22Rv1 (cell line): ENCODE data around the gene SMTNL2.

ENCODE experiments used
- H3K27ac ChIP-seq: fragments of 450-650 bp; 2 replicates; pipeline ENCODE4 v1.5.1; 2017
- ZFX ChIP-seq: fragments of 450-650 bp; IDR thresholded peaks from 2 replicates; pipeline ENCODE4 v1.6.1; 2017; ENCODE audit warnings: antibody characterized with exemption, borderline replicate concordance
- TF ChIP-seq, protein P1 (sequence below): fragments of 450-650 bp; IDR thresholded peaks from 2 replicates; pipeline ENCODE4 v1.5.1; 2017; ENCODE audit warnings: mild to moderate bottlenecking

SMTNL2 gene

DNA sequence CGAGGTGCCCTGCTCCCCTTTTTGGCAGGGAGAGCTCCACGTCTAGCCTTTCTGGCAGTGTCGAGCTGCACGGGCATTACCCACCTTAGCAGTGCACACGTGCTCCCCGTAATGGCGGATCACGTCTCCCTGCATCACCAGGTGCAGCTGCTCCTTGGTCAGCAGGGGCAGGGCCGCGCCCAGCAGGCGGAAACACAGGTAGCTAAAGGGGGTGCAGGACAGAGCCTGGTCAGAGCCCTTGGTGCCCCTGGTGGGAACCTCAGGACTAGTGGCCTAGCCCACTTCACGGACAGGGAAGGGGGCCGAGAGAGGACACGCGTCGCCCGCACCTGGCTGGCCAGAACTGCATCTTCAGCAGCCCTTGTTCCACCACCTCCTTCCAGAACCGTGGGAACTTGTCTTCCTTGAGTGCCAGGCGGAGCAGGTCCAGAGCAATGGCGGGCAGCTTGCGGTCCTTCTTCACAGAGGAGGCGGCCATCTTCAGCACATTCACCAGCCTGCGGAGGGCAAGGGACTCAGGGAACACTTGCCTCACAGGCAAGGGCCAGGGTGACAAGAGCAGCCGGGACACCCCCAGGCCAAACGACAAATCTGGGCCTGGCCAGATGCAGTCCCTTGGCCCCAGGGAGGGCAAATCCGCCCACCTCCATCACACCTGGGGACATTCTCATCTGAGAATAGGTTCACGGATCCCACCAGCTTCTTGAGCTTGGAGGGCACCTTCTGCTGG is 32.4 kb upstream of the SMTNL2 start:
- no peak overlapping the region for H3K27ac ChIP-seq
- no peak for TF ChIP-seq ZFX
- TF ChIP-seq, protein P1, sequence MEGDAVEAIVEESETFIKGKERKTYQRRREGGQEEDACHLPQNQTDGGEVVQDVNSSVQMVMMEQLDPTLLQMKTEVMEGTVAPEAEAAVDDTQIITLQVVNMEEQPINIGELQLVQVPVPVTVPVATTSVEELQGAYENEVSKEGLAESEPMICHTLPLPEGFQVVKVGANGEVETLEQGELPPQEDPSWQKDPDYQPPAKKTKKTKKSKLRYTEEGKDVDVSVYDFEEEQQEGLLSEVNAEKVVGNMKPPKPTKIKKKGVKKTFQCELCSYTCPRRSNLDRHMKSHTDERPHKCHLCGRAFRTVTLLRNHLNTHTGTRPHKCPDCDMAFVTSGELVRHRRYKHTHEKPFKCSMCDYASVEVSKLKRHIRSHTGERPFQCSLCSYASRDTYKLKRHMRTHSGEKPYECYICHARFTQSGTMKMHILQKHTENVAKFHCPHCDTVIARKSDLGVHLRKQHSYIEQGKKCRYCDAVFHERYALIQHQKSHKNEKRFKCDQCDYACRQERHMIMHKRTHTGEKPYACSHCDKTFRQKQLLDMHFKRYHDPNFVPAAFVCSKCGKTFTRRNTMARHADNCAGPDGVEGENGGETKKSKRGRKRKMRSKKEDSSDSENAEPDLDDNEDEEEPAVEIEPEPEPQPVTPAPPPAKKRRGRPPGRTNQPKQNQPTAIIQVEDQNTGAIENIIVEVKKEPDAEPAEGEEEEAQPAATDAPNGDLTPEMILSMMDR, result no peak

DNA sequence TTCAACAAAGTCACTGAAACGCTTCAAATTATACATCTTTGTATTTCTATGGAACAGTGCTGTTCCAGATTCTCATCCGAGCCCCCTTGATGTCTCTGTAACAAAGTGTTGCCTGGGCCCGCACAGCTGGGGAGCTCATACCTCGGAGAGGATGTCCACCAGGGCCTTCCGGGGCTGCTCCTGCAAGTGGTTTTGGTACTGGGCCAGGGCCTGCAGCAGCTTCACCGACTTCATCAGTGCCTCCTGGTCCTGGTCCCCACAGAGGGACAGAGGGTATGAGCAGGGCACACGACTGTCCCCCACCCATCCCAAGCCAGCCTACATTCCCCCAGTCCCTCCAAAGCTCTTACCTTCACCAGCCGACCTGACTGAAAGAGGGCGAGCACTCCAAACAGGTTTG is 30.7 kb upstream of the SMTNL2 start:
- no peak for TF ChIP-seq ZFX
- TF ChIP-seq, protein P1, result no peak
- no peak overlapping the region; the same call in 1 of the 2 replicates for H3K27ac ChIP-seq

DNA sequence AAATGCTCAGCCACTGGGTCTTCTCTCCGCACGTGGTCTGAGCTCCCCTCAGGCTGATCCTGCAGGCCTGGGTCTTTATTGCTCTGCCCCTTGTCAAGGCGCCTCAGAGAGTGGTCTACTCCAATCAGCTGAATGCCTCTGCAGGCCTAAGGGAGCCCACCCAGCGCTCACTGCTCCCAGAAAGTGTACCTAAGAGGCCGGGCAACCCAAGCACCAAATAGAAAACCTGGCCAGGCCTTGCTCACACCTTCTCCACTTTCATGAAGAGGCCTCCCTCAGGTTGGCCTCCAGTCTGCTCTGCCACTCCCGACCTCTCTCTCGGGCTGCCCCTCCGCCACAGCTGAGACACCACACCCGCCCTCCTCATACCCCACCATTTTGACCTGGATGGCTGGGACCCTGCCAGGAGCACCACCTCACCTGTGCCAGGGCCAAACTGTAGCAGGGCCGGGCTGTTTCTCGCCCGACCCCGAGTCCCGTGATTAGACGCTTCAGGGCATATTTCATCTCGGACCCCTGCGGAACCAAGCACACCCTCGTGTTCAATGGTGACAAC is 29.8 kb upstream of the SMTNL2 start:
- no peak for TF ChIP-seq ZFX
- TF ChIP-seq, protein P1, result no peak
- H3K27ac ChIP-seq, result peak overlapping the region; percentile 73

DNA sequence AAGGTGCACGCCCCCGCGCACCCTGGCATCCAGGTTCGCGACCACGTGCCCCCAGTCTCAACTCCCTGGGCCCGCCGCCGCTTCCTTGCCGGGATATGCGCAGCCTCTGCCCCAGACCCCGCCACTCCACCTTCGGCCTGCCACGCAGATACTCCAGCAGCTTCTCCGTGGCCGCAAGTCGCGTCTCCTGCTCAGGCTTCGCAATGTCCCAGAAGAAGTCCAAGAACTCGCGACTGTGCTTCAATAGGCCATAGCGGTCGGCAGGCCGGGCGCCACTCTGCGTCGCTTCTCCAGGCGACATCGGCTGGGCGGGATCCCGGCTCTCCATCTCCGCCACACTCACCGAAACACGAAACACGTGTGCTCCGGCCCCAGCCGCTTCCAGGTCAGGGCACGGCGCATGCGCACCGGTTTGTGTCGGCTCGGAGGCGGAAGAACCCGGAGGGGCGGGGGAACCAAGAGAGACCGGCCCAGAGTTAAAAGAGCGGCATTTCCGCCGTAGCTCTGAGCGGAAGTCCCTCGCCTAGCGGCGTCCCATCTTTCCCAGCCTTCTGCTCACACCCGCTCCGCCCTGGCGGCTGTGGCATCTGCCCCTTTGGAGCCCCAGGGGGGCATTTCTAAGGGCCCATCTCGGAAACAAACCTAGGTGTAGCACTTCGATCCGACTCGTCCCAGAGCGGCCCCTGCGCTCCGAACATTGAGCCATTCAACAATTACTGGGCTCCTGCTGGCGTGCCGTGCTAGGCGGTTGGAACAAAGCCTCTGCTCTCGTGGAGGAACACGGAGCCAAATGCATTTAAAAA is 29.1 kb upstream of the SMTNL2 start, which contains the start of gene MYBBP1A:
Gene MYBBP1A (minus strand): TSS at position 388 of the 803 bp plus-strand sequence. CDS start 60 bp downstream, at position 328.
- H3K27ac ChIP-seq, result peak within 1 kb of the TSS; percentile 73
- TF ChIP-seq ZFX, result no peak
- TF ChIP-seq, protein P1, result no peak

DNA sequence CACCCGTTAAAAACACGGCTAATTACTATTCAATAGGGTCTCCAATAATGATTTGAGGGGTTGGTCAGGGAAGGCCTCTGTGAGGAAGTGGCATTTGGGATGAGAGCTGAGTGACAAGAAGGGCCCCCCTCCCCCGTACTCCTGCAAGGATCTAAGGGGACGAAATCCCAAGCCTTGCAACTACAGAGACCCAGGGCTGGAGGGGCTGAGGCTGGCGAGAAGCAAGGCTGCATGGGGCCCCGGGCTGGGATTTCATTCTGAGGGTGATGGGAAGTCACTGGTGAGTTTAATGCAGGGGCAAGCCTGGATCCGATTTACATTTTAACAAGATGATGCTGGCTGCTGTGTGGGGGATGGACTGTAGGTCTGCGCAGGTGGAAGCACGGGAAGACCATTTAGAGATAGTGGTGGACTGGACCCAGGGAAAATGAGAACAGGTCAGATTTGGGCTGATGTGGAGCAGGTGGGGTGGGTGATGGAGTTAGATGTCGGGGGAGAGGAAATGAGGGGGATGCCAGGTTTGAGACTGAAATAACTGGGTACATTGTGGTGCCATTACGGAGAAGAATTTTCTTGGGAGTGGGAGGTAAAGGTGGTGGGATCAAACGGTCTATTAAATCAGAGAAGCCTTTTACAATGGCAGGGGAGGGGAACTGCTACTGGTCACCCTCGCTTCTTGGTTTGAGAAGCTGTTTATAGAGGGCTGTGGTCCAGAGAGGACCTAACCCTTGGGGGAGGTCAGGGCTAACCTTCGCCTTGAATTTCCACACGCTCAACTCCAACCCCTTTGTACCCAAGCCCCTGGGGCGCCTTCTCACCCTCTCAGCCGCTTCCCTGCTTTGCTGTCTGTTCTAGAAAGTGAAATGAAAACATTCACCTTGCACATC is 28.2 kb upstream of the SMTNL2 start:
- TF ChIP-seq ZFX, result no peak
- TF ChIP-seq, protein P1, result no peak
- H3K27ac ChIP-seq, result peak overlapping the region; percentile 73

DNA sequence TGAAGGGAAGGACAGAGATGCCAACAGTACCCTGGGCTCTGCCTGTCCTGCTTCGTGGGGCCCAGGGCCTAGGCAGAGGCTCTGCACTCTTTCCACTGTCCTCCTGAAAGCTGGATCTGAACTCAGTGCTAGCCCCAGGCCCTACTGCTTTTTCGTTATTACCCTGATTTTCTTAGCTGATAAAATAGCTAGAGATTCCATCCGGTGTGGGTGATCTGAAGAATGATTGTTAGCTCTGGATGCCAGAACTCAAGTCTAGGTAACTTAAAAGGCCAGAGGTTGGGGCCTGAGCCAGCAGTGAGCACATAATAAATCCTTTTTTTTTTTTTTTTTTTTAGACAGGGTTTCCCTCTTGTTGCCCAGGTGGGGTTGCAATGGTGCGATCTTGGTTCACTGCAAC is 27.3 kb upstream of the SMTNL2 start:
- no peak overlapping the region for H3K27ac ChIP-seq
- TF ChIP-seq, protein P1, result no peak
- no peak for TF ChIP-seq ZFX
